ENCODE data around the gene ANXA2. TPM values are rescaled to one million over a fixed set of nuclear protein-coding genes. Genes with fewer than 3 reads are reported as not detected.

The ANXA2 gene
- total RNA-seq, 2 donors from 2014 or later = 214 to 388 TPM

DNA sequence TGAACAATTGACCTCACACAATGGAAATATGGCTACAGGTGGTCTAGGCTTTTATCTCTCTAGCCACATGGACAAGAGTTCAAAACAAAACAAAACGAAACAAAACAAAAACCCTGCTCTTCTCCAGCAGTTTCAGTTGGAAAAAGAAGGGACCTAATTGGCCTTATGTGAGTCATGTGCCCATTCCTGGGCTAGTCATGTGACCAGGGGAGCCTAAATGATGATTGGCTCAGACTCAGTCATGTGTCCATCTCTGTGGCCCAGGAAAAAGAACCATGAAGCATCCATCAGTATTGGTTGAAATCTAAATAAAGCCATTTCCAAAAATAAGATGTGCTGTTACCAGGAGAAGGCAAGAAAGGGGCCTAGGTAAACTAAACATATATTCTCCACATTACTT, 96.8 kb downstream of the ANXA2 start:
- TF ChIP-seq, protein P1, sequence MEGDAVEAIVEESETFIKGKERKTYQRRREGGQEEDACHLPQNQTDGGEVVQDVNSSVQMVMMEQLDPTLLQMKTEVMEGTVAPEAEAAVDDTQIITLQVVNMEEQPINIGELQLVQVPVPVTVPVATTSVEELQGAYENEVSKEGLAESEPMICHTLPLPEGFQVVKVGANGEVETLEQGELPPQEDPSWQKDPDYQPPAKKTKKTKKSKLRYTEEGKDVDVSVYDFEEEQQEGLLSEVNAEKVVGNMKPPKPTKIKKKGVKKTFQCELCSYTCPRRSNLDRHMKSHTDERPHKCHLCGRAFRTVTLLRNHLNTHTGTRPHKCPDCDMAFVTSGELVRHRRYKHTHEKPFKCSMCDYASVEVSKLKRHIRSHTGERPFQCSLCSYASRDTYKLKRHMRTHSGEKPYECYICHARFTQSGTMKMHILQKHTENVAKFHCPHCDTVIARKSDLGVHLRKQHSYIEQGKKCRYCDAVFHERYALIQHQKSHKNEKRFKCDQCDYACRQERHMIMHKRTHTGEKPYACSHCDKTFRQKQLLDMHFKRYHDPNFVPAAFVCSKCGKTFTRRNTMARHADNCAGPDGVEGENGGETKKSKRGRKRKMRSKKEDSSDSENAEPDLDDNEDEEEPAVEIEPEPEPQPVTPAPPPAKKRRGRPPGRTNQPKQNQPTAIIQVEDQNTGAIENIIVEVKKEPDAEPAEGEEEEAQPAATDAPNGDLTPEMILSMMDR (IDR thresholded peaks at IDR 0.05) = no peak
- no peaks in the 10 kb centered on the region for H3K36me3 ChIP-seq
- no peak for DNase-seq (ENCODE audit: low spot score)

DNA sequence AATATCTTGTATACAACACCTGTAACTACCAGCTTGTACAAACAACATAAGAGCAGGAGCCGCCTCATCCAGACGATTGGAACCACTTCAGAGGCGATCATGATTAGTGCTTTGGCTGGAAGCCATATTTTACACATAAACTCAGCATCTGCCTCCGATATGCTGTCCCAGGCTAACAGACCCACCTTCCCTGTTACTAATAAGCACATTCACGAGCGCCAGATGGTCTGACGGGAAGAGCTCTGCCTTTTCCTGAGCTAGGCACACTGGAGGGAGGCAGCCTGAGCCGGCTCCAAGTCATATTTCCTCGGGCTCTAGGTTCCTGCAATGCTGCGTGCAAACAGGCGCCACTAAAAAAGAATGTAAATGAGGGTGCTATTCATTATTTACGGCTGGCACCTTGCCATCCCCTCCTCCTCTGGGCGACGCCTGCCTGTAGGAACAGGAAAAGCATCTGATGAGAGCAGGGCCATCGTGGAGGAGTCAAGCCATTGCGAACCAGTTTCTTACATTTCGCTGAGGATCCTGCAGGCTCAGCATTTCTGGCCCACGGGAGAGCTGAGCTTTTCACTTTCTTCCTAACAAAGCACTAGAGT, 98.2 kb downstream of the ANXA2 start:
- TF ChIP-seq, protein P1 (IDR thresholded peaks at IDR 0.05) = no peak
- no peak for DNase-seq (ENCODE audit: low spot score)
- Histone ChIP-seq H3K27me3 (no peaks in the 10 kb centered on the region), H3K4me1 (no peaks in the 10 kb centered on the region), H3K9me3 (no peaks in the 10 kb centered on the region), H3K36me3 (no peaks in the 10 kb centered on the region), H3K4me3 (no peak overlapping the region), H3K27ac (no peak overlapping the region)

More for the DNA sequence above, 96.8 kb downstream of the ANXA2 start:
- H3K4me1 ChIP-seq = no peaks in the 10 kb centered on the region
- H3K4me3 ChIP-seq = no peak overlapping the region
- H3K27me3 ChIP-seq = no peaks in the 10 kb centered on the region
- no peak overlapping the region for H3K27ac ChIP-seq
- no peaks in the 10 kb centered on the region for H3K9me3 ChIP-seq

Other genes starting within 250 kb of the ANXA2 start
- gene ICE2, start 81.2 kb upstream of the ANXA2 start, total RNA-seq = 10 to 100 TPM; 10.6 to 12.6 TPM